HEK293 (cell line): ENCODE measurements around the gene PLS1.

ENCODE experiments used
- CTCF ChIA-PET: fragments of 350-600 bp; formaldehyde crosslinking; extraction: SDS; loops from one replicate; lab custom pipeline; 2021; ENCODE audit warnings: antibody characterized with exemption; lab: Yijun Ruan, JAX
- POLR2A ChIA-PET: fragments of 300-600 bp; formaldehyde crosslinking; extraction: SDS; loops from one replicate; lab custom pipeline; 2020; ENCODE audit warnings: antibody characterized with exemption, inconsistent platforms; lab: Yijun Ruan, JAX
- H3K27ac ChIP-seq: fragments of 200-500 bp; sonication (Bioruptor generic); 2 replicates; pipeline ENCODE4 v1.5.1; 2014; ENCODE audit warnings: low read depth, low read length, control low read depth, inconsistent platforms; ENCODE audit errors: extremely low read depth
- H3K36me3 ChIP-seq, 2 experiments: fragments of 200-500 bp in 1 of 2; sonication (Bioruptor generic) in 1 of 2; 1 replicate in 1 of 2; 2 replicates in 1 of 2; pipeline ENCODE4 v1.5.1; 2014 to 2017; ENCODE audit warnings: inconsistent platforms in 2 of 2, low read length in 2 of 2; ENCODE audit not compliant: control insufficient read depth in 2 of 2, insufficient read depth in 1 of 2
- H3K4me1 ChIP-seq: fragments of 200-500 bp; sonication (Bioruptor generic); 2 replicates; pipeline ENCODE4 v1.5.1; 2014; ENCODE audit warnings: mild to moderate bottlenecking, low read length, inconsistent platforms; ENCODE audit not compliant: control insufficient read depth, insufficient read depth
- H3K4me3 ChIP-seq: 2 replicates; pipeline ENCODE4 v1.5.1; 2011; ENCODE audit warnings: low read depth, mild to moderate bottlenecking, control low read depth, low read length, moderate library complexity
- H3K9me3 ChIP-seq: fragments of 200-500 bp; sonication (Bioruptor generic); 2 replicates; pipeline ENCODE4 v1.5.1; 2014; ENCODE audit warnings: low read depth, low read length, inconsistent platforms; ENCODE audit not compliant: control insufficient read depth, insufficient read depth
- BCL11A ChIP-seq: fragments of 450-650 bp; formaldehyde crosslinking; IDR thresholded peaks from 2 replicates; pipeline ENCODE4 v1.5.1; 2016; ENCODE audit warnings: low read depth, missing biosample characterization, missing genetic modification characterization
- EGR2 ChIP-seq: fragments of 450-650 bp; formaldehyde crosslinking; IDR thresholded peaks from 2 replicates; pipeline ENCODE4 v1.5.1; 2016; ENCODE audit warnings: low read depth, missing biosample characterization, missing genetic modification characterization
- IKZF3 ChIP-seq: fragments of 450-650 bp; IDR thresholded peaks from 2 replicates; pipeline ENCODE4 v1.5.0; 2018; ENCODE audit warnings: missing biosample characterization, mild to moderate bottlenecking, missing genetic modification characterization, moderate library complexity
- KLF1 ChIP-seq: fragments of 450-650 bp; formaldehyde crosslinking; IDR thresholded peaks from 2 replicates; pipeline ENCODE4 v1.5.1; 2016; ENCODE audit warnings: missing biosample characterization, missing genetic modification characterization
- KLF10 ChIP-seq: fragments of 450-650 bp; IDR thresholded peaks from 2 replicates; pipeline ENCODE4 v1.5.1; 2018; ENCODE audit warnings: missing biosample characterization, mild to moderate bottlenecking, missing genetic modification characterization
- KLF8 ChIP-seq: fragments of 450-650 bp; formaldehyde crosslinking; IDR thresholded peaks from 2 replicates; pipeline ENCODE4 v1.5.1; 2016; ENCODE audit warnings: missing biosample characterization, missing genetic modification characterization
- PBX3 ChIP-seq: sonication (generic); formaldehyde crosslinking; IDR thresholded peaks from 2 replicates; pipeline ENCODE4 v1.8.1; 2022; ENCODE audit warnings: mild to moderate bottlenecking, moderate library complexity, missing genetic modification reagents
- REST ChIP-seq: fragments of 450-650 bp; formaldehyde crosslinking; IDR thresholded peaks from 2 replicates; pipeline ENCODE4 v1.5.1; 2016; ENCODE audit warnings: missing biosample characterization, missing genetic modification characterization
- SCRT2 ChIP-seq: fragments of 450-650 bp; formaldehyde crosslinking; IDR thresholded peaks from 2 replicates; pipeline ENCODE4 v1.5.1; 2016; ENCODE audit warnings: missing biosample characterization, missing genetic modification characterization
- SP2 ChIP-seq: fragments of 450-650 bp; formaldehyde crosslinking; IDR thresholded peaks from 2 replicates; pipeline ENCODE4 v1.5.1; 2016; ENCODE audit warnings: missing biosample characterization, missing genetic modification characterization
- TCF7L2 ChIP-seq: IDR thresholded peaks from 2 replicates; pipeline ENCODE4 v1.6.1; 2011; ENCODE audit warnings: low read depth, mild to moderate bottlenecking, inconsistent platforms, low read length, moderate library complexity, borderline replicate concordance
- ZBTB1 ChIP-seq: fragments of 450-650 bp; formaldehyde crosslinking; IDR thresholded peaks from 2 replicates; pipeline ENCODE4 v1.5.1; 2016; ENCODE audit warnings: missing biosample characterization, missing genetic modification characterization
- ZFP41 ChIP-seq: fragments of 450-650 bp; formaldehyde crosslinking; IDR thresholded peaks from 2 replicates; pipeline ENCODE4 v1.5.1; 2016; ENCODE audit warnings: missing biosample characterization, missing genetic modification characterization, borderline replicate concordance
- ZNF132 ChIP-seq: fragments of 450-650 bp; formaldehyde crosslinking; IDR thresholded peaks from 2 replicates; pipeline ENCODE4 v1.5.1; 2017; ENCODE audit warnings: missing biosample characterization, missing genetic modification characterization, borderline replicate concordance
- ZNF146 ChIP-seq: fragments of 450-650 bp; formaldehyde crosslinking; IDR thresholded peaks from 2 replicates; pipeline ENCODE4 v1.5.1; 2016; ENCODE audit warnings: missing biosample characterization, missing genetic modification characterization
- ZNF16 ChIP-seq: fragments of 450-650 bp; formaldehyde crosslinking; IDR thresholded peaks from 2 replicates; pipeline ENCODE4 v1.5.1; 2016; ENCODE audit warnings: low read depth, missing biosample characterization, missing genetic modification characterization
- ZNF184 ChIP-seq: fragments of 450-650 bp; IDR thresholded peaks from 2 replicates; pipeline ENCODE4 v1.5.1; 2018; ENCODE audit warnings: missing biosample characterization, mild to moderate bottlenecking, missing genetic modification characterization
- ZNF366 ChIP-seq: fragments of 450-650 bp; formaldehyde crosslinking; conservative IDR thresholded peaks from 2 replicates; pipeline ENCODE4 v1.5.1; 2016; ENCODE audit warnings: missing biosample characterization, missing genetic modification characterization
- ZNF423 ChIP-seq: fragments of 450-650 bp; formaldehyde crosslinking; IDR thresholded peaks from 2 replicates; pipeline ENCODE4 v1.5.1; 2016; ENCODE audit warnings: missing biosample characterization, missing genetic modification characterization
- ZNF48 ChIP-seq: fragments of 450-650 bp; formaldehyde crosslinking; IDR thresholded peaks from 2 replicates; pipeline ENCODE4 v1.5.1; 2016; ENCODE audit warnings: missing biosample characterization, missing genetic modification characterization
- ZNF544 ChIP-seq: fragments of 450-650 bp; formaldehyde crosslinking; IDR thresholded peaks from 2 replicates; pipeline ENCODE4 v1.5.0; 2017; ENCODE audit warnings: missing biosample characterization, missing genetic modification characterization
- ZNF549 ChIP-seq: fragments of 450-650 bp; IDR thresholded peaks from 2 replicates; pipeline ENCODE4 v1.5.1; 2018; ENCODE audit warnings: missing biosample characterization, missing genetic modification characterization, mild to moderate bottlenecking, inconsistent platforms, moderate library complexity
- ZNF560 ChIP-seq: fragments of 450-650 bp; formaldehyde crosslinking; IDR thresholded peaks from 2 replicates; pipeline ENCODE4 v1.5.1; 2017; ENCODE audit warnings: missing biosample characterization, missing genetic modification characterization, borderline replicate concordance
- ZNF623 ChIP-seq: fragments of 450-650 bp; formaldehyde crosslinking; IDR thresholded peaks from 2 replicates; pipeline ENCODE4 v1.5.1; 2016; ENCODE audit warnings: missing biosample characterization, missing genetic modification characterization
- ZNF658 ChIP-seq: fragments of 450-650 bp; formaldehyde crosslinking; IDR thresholded peaks from 2 replicates; pipeline ENCODE4; 2016; ENCODE audit warnings: missing biosample characterization, missing genetic modification characterization
- ZNF664 ChIP-seq: fragments of 450-650 bp; formaldehyde crosslinking; IDR thresholded peaks from 2 replicates; pipeline ENCODE4 v1.5.1; 2016; ENCODE audit warnings: missing biosample characterization, missing genetic modification characterization
- ZNF670 ChIP-seq: fragments of 450-650 bp; formaldehyde crosslinking; IDR thresholded peaks from 2 replicates; pipeline ENCODE4 v1.5.1; 2016; ENCODE audit warnings: missing biosample characterization, missing genetic modification characterization, low read depth
- ZNF747 ChIP-seq: fragments of 450-650 bp; formaldehyde crosslinking; IDR thresholded peaks from 2 replicates; pipeline ENCODE4 v1.5.1; 2016; ENCODE audit warnings: missing biosample characterization, missing genetic modification characterization
- ZNF768 ChIP-seq: fragments of 450-650 bp; formaldehyde crosslinking; IDR thresholded peaks from 2 replicates; pipeline ENCODE4 v1.5.1; 2018; ENCODE audit warnings: missing biosample characterization, mild to moderate bottlenecking, missing genetic modification characterization
- TF ChIP-seq, protein P1 (sequence below): fragments of 450-650 bp; formaldehyde crosslinking; IDR thresholded peaks from 2 replicates; pipeline ENCODE4 v1.5.1; 2016; ENCODE audit warnings: missing biosample characterization, missing genetic modification characterization
- TF ChIP-seq, protein P2 (sequence below): fragments of 450-650 bp; formaldehyde crosslinking; IDR thresholded peaks from 2 replicates; pipeline ENCODE4 v1.5.1; 2016; ENCODE audit warnings: missing biosample characterization, missing genetic modification characterization

The PLS1 gene

GRCh38 chr3:142595951-142596725 is at the start of gene PLS1:
Gene PLS1, plus strand, starts transcription at chr3:142596393. Its CDS starts 67,845 bp downstream, at chr3:142664238.
- H3K27ac ChIP-seq: peak within 1 kb of the TSS; percentile 7; the same call in 1 of the 2 replicates
- H3K9me3 ChIP-seq: no peaks in the 10 kb centered on the region
- no peaks in the 10 kb centered on the region for H3K36me3 ChIP-seq
- POLR2A ChIA-PET: interaction anchor here (0.7 to 1.4 kb wide), 4 partner anchors 9 to 405 kb away, joined by 3 to 8 read pairs (median 4); partner anchors contain the start of genes ATR and TRPC1
- H3K4me3 ChIP-seq: peak within 1 kb of the TSS; percentile 96
- peaks cover 4% of the 10 kb centered on the region for H3K4me1 ChIP-seq
- CTCF ChIA-PET: interaction anchor here (0.7 to 1.0 kb wide), 2 partner anchors 14 to 232 kb away, joined by 3 read pairs; no protein-coding TSS in a partner anchor
- TF ChIP-seq ZNF146 (no peak), ZNF623 (tag by site-specific recombination) (no peak), KLF10 (0 out of 2 replicates have a peak, but pooled peaks have one; percentile 34), ZNF560 (tag by site-specific recombination) (no peak), ZNF423 (peak; percentile 92), BCL11A (tag by site-specific recombination) (no peak), SCRT2 (tag by site-specific recombination) (no peak), PBX3 (0 out of 2 replicates have a peak, but pooled peaks have one; percentile 70), TCF7L2 (no peak), ZNF184 (tag by site-specific recombination) (no peak), ZNF132 (tag by site-specific recombination) (no peak), ZNF747 (no peak), ZBTB1 (tag by site-specific recombination) (no peak), ZNF768 (tag by site-specific recombination) (no peak), IKZF3 (tag by site-specific recombination) (peak; percentile 86), REST (peak; percentile 38; the same call in 1 of the 2 replicates), ZNF544 (no peak), ZNF658 (tag by site-specific recombination) (no peak), ZNF549 (tag by site-specific recombination) (no peak), KLF1 (no peak), EGR2 (tag by site-specific recombination) (peak; percentile 78), ZNF48 (tag by site-specific recombination) (no peak), ZFP41 (tag by site-specific recombination) (no peak), SP2 (tag by site-specific recombination) (peak; percentile 50), ZNF366 (peak; percentile 50), ZNF664 (no peak), KLF8 (peak; percentile 70; the same call in 1 of the 2 replicates), ZNF670 (tag by site-specific recombination) (no peak), ZNF16 (no peak)
- TF ChIP-seq, protein P1, sequence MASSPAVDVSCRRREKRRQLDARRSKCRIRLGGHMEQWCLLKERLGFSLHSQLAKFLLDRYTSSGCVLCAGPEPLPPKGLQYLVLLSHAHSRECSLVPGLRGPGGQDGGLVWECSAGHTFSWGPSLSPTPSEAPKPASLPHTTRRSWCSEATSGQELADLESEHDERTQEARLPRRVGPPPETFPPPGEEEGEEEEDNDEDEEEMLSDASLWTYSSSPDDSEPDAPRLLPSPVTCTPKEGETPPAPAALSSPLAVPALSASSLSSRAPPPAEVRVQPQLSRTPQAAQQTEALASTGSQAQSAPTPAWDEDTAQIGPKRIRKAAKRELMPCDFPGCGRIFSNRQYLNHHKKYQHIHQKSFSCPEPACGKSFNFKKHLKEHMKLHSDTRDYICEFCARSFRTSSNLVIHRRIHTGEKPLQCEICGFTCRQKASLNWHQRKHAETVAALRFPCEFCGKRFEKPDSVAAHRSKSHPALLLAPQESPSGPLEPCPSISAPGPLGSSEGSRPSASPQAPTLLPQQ (tag by site-specific recombination): 0 out of 2 replicates have a peak, but pooled peaks have one; percentile 28
- TF ChIP-seq, protein P2, sequence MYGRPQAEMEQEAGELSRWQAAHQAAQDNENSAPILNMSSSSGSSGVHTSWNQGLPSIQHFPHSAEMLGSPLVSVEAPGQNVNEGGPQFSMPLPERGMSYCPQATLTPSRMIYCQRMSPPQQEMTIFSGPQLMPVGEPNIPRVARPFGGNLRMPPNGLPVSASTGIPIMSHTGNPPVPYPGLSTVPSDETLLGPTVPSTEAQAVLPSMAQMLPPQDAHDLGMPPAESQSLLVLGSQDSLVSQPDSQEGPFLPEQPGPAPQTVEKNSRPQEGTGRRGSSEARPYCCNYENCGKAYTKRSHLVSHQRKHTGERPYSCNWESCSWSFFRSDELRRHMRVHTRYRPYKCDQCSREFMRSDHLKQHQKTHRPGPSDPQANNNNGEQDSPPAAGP (tag by site-specific recombination): peak; percentile 78
